NCI-H524 (cell line): ENCODE data around the gene PALMD.
A peak's percentile ranks its signal among the peaks of the same experiment; 100 is the strongest.

Source experiments
- DNase-seq, 2 experiments: peaks; one replicate each; lab custom pipeline; 2025; lab: John Stamatoyannopoulos, UW

The PALMD gene

DNA sequence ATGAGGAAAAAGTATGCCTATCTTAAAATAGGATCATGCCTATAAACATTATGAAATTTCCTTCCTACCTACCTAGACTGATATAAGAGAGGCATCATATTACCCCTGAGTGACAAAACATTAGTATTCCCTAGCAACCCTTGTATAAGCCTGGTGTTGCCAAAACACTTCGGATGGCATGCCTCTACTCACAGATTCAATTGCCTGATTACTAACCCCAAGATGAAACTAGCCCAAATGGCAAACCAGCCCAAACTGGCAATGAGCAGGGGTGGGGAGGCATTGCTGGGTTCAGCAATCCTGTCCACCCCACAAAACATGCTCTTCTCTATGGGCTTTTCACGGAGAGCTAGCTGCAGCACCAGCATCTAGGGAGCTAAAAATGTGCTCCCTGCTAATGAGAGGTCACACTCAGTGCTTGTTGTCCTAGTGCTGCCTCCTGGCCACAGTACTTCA is 13.9 kb downstream of the PALMD start:
- no peak for DNase-seq

DNA sequence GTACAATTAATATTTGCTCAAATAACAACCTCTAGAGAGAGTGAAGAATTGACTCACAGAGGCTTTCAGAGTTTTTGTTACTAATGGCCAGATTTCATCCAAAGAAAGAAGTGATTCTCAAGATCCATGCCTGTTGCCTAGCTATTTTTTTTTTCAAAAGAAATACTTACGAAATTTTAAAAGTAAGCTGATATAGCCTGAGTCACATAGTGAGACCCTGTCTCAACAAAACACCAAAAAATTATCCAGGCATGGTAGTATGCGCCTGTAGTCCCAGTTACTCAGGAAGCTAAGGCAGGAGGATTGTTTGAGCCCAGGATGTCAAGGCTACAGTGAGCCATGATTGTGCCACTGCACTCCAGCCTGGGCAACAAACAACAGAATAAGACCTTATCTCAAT is 14.6 kb downstream of the PALMD start:
- DNase-seq: no peak

DNA sequence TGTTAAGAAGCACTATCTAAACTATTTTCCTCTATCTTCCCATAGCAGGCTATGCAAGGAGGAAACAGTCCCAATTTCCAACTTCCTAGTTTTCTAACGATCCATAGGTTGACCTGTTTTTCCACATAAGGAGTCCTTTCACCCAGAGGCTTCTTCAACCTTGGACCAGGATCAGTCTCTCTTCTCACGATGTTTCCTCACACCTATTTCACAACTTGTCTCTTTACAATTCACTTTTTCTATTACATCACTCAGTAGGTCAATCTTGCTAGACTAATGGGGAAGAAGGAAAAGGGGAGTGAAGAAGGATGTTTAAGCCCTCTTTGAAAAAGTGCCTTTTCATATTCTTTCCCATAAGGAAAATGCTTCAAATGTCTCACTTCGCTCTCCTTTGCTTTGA is 15.9 kb downstream of the PALMD start:
- no peak for DNase-seq

DNA sequence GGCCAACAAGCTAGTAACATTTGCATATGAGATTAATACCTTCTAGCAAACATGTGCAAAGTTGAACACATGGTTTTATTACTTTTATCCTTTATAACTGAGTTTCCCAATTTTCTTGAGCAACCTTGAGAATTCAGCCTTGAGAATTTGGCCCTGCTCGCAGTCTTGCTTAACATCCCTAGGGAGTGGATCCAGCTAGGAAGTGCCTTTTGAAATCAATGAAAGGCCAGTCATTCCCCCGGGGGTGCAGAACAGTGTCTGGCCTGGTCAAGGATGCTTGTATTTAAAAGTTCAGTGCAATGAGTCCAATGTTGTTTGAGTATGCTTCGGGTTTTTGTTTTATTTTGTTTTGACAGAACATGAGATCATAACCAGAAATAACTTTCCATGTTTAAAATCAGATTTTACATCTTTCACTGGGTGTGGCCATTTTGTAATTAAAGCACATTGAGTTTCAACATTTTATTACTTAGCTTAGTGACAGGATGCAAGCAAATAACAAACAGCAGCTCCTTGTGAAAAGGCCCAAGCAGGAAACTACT is 16.7 kb downstream of the PALMD start:
- no peak for DNase-seq

- no peak for DNase-seq
These were observed 17.6 kb downstream of the PALMD start for GRCh38 chr1:99663501-99663900.

- DNase-seq: no peak
These were observed 19.3 kb downstream of the PALMD start for GRCh38 chr1:99665212-99665611.

- DNase-seq: no peak
These were observed 23.5 kb downstream of the PALMD start for GRCh38 chr1:99669376-99669775.

- DNase-seq: no peak
These were observed 23.9 kb downstream of the PALMD start for GRCh38 chr1:99669821-99670220.

GRCh38 chr1:99670583-99670982 is 24.7 kb downstream of the PALMD start:
- DNase-seq: no peak

DNA sequence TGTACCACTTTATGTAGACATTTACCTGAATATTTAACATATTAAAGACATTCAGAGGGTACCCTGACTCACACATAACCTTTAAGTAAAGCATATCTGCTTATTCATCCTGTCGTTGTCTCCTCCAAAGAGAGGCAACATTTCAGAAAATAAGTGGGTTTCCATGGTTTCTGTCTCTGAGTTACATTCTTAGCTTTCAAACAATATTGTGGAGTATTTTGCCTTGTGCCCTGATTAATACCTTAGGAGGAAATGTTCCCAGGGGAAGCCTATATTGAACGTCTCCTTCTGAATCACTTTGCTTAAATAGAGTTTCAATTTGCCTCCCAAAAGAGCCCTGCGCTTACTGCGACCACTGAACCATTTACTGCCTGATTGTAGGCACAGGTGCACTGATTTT is 26.1 kb downstream of the PALMD start:
- no peak for DNase-seq

- no peak for DNase-seq
These were observed 26.8 kb downstream of the PALMD start for GRCh38 chr1:99672530-99673213.

GRCh38 chr1:99673315-99673714 is 27.4 kb downstream of the PALMD start:
- no peak for DNase-seq

DNA sequence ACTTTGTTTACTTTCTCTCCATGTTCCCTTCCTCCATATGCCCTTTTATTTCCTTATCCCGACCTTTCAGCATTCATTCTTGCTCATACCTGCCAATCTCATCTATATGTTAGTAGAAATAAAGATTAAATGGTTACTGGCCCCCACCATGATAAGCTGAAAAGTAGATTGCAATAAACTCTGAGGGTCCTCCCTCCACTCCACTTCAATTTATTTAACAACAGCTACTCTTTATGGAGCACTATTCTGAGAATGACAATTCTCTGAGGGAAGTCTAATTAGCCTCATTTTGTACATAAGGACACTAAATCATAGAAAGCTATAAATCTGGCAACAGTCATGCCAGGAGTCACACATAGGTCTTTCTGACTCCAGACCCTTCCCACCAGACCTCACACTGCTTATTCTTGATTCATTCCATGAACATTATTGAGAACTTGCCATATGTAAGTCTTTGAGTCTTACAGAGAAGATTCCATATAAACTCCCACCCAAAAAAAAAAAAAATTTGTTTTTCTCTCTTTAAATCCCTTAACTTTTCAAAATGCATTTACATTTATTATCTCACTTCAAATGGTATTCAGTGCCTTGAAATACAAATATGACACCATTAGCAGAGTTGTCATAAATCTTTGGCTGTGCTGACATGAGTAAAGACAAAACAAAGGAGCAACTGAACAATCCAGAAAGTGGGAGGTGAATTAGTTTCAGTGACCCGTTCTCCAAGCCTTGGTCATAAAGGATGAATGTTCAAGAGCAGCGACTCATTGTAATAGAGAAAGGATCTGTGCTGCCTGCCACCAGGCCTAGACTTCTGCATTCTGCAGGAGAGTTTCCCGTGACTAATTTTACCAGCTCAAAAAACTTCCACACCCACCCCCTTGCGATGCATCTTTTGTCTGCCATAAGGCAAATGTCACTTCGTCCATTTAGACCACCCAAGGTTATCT is 28.5 kb downstream of the PALMD start:
- DNase-seq: no peak

- DNase-seq: no peak
These were observed 29.4 kb downstream of the PALMD start for GRCh38 chr1:99675292-99675691.

- DNase-seq: no peak
These were observed 30.1 kb downstream of the PALMD start for GRCh38 chr1:99675994-99676393.

DNA sequence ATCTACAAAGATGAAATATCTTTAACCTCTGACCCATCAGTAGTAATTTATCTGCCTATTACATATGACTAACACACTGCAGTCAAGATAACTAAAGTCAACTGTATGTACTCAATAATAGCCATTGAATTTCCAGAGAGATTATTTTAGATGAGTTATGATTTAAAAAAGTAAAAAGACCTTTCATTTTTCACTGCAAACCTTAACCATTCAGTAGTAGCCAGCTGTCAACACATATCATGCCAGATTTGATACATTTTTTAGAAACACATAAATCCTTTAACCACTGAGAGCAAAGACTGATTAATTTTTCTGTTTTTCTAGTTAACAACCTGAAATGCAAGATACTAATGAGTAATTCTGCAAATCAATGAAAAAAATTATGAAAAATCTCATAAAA is 31.0 kb downstream of the PALMD start:
- no peak for DNase-seq

DNA sequence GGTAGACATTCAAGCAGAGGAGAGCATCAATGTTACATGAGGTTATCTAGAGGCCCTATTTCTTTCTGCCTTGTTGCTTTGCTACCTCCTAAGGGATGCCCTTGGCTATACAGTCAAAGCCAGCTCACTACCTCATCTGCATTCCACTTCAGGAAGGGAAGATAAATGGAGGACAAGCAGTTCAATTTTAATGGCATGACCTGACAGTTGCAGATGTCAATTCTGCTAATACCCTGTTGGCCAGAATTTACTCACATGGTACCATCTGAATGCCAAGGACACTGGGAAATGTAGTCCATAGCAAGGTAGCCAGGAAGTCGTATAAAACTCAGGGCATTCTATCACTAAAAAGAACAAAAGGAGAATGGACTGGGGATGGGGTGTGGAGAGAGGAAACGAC is 31.5 kb downstream of the PALMD start:
- DNase-seq: peak in 1 of 2 experiments; percentile 14

GRCh38 chr1:99680270-99680669 is 34.4 kb downstream of the PALMD start:
- DNase-seq: no peak

DNA sequence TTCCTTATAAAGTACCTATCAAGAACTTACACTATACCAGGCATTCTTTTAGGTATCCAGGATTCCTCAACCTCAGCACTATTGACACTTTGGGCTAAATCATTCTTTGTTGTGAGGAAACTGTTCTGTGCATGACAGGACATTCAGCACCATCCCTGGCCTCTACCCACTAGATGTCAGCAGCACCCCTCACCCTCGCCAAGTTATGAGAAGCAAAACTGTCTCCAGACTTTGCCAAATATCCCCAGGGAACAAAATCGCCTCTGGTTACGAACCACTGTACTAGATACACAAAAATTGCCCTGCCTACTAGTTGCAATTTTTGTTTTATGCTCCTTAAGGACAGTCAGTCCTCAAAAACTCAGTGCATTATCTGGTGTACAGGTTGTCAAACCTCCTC is 35.7 kb downstream of the PALMD start:
- DNase-seq: peak in 1 of 2 experiments; percentile 8

DNA sequence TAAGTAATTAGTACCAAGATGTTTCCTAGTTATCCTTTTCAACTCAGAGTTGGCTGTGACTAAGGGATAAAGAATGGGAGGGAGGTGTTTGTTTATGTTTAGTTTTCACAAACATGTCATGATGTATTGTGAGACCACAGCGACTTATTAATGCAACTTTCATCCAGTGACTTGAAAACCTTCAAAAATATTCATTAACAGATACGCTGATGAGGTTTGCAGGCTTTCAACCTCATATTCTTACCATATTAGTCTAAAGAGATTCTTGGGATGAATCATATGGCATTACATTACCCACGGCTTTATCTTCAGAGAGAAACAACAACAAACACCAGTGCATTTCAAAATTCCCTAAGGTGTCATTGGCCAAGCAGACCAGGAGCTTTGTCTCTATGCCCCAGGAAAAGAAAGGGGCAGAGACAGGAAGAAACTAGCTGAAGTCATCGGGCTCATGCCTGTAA is 36.4 kb downstream of the PALMD start:
- DNase-seq: no peak

- peak; percentile 78 to 96 for DNase-seq
These were observed 39.7 kb downstream of the PALMD start for GRCh38 chr1:99685516-99686180.

GRCh38 chr1:99691175-99691574 is 45.3 kb downstream of the PALMD start:
- no peak for DNase-seq
